ENCODE results near the gene PCBP2.
"Not testable (repeated sequence)": the region's sequence is repeated elsewhere in the genome, so short reads cannot be mapped to it uniquely, and the experiment has no call there.

PCBP2 gene

DNA sequence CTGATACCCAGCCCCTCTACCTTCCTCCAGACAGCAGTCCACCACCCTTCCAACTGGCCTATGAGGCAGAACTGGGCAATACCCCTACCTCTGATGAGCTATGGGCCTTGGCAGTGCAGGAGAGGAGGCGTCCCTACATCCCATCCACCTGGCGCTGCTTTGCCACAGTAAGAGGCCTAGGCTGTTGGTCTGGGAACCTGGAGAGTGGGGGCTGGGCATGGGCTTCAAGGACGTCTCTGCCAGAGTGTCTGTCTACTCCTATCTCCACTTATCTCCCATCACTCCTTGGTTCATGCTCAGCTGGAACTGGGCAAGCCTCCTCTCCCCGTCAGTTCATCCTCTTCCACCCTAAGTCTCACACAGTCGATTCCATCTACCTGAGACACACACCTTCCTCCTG, 21.8 kb upstream of the PCBP2 start:
- TF ChIP-seq CTCF (conservative IDR thresholded peaks at IDR 0.05): no peak
- H3K27ac ChIP-seq: no peak overlapping the region

- TF ChIP-seq CTCF (conservative IDR thresholded peaks at IDR 0.05): no peak
- no peak overlapping the region for H3K27ac ChIP-seq
Observed at GRCh38 chr12:53431187-53431586, 20.7 kb upstream of the PCBP2 start.

- not testable (repeated sequence) for H3K27ac ChIP-seq
Observed at GRCh38 chr12:53435326-53435725, 16.6 kb upstream of the PCBP2 start.

DNA sequence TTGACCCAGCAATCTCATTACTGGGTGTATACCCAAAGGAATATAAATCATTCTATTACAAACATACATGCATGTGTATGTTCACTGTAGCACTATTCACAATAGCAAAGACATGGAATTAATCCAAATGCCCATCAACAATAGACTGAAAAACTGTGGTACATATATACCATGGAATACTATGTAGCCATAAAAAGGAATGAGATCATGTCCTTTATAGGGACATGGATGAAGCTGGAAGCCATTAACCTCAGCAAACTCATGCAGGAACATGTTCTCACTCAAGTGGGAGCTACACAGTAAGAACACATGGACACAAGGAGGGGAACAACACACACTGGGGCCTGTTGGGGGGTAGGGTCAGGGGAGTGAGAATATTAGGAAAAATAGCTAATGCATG, 12.3 kb upstream of the PCBP2 start:
- H3K27ac ChIP-seq: not testable (repeated sequence)

- H3K27ac ChIP-seq: peak within 1 kb of the TSS; percentile 95
- no peak for TF ChIP-seq CTCF (conservative IDR thresholded peaks at IDR 0.05)
Observed at GRCh38 chr12:53441040-53441833, 10.7 kb upstream of the PCBP2 start, which contains the start of gene PRR13. Gene PRR13, plus strand, starts transcription at chr12:53441734. Its CDS starts 981 bp downstream, at chr12:53442715.

- no peak overlapping the region for H3K27ac ChIP-seq
- no peak for TF ChIP-seq CTCF (conservative IDR thresholded peaks at IDR 0.05)
Observed at GRCh38 chr12:53443955-53444354, 7.9 kb upstream of the PCBP2 start.

DNA sequence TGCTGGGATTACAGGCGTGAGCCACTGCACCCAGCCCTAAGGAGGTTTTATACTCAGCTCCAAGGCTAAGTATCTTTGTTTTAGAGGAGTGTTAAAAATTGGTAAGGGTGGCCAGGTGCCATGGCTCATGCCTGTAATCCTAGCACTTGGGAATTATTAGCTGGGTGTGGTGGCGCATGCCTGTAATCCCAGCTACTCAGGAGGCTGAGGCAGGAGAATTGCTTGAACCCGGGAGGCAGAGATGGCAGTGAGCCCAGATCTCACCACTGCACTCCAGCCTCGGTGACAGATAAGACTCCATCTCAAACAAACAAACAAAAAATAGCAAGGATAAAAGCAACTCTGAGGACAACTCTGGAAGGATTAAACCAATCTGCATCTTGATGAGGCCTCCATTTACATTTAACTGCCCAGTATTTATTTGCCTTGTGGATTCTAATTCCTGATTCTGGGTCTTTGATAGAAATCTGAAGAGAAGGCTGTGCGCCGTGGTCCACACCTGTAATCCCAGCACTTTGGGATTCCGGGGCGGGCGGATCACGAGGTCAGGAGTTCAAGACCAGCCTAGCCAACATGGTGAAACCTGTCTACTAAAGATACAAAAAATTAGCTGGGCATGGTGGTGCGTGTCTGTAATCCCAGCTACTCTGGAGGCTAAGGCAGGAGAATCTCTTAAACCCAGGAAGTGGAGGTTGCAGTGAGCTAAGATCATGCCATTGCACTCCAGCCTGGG, 7.1 kb upstream of the PCBP2 start:
- H3K27ac ChIP-seq: not testable (repeated sequence)

- no peak overlapping the region for H3K27ac ChIP-seq
- no peak for TF ChIP-seq CTCF (conservative IDR thresholded peaks at IDR 0.05)
Observed at GRCh38 chr12:53450936-53451335, 966 bp upstream of the PCBP2 start.
